Common myeloid progenitor, CD34-positive (primary cell): ENCODE results near the gene UHMK1.

Source experiments
- CTCF ChIA-PET: fragments of 350-600 bp; sonication (Branson Sonifier 250); formaldehyde crosslinking; loops from one replicate; lab custom pipeline; 2021; ENCODE audit warnings: antibody characterized with exemption; lab: Charles Lee
- POLR2A ChIA-PET: fragments of 350-600 bp; sonication (Branson Sonifier 250); formaldehyde crosslinking; loops from one replicate; lab custom pipeline; 2021; ENCODE audit warnings: antibody characterized with exemption; lab: Charles Lee
- DNase-seq, 3 donors: peaks; one replicate each; pipeline versions ENCODE4 v3.0.0 to v3.0.0-alpha.2; 2013
- H3K27ac ChIP-seq, 2 experiments: 1 replicate in 1 of 2; 2 replicates in 1 of 2; pipeline ENCODE4 v1.7.0; 2013; ENCODE audit warnings: inconsistent platforms in 2 of 2, low read length in 2 of 2, mild to moderate bottlenecking in 2 of 2, low read depth in 1 of 2, moderate library complexity in 1 of 2; ENCODE audit not compliant: severe bottlenecking in 2 of 2, insufficient read depth in 1 of 2, poor library complexity in 1 of 2
- H3K27me3 ChIP-seq, 5 experiments: replicated peaks in 2 of 5; 1 replicate in 3 of 5; 2 replicates in 2 of 5; pipeline versions ENCODE4 v1.6.1 to v1.7.0; 2013; ENCODE audit warnings: low read length in 4 of 5, mild to moderate bottlenecking in 2 of 5, moderate library complexity in 2 of 5, inconsistent platforms in 1 of 5; ENCODE audit not compliant: insufficient read depth in 5 of 5, control insufficient read depth in 4 of 5
- H3K36me3 ChIP-seq, 4 experiments: 1 replicate in 2 of 4; 2 replicates in 2 of 4; pipeline versions ENCODE4 v1.6.1 to v1.7.0; 2013; ENCODE audit warnings: low read length in 3 of 4, control low read depth in 1 of 4, mild to moderate bottlenecking in 1 of 4; ENCODE audit not compliant: control insufficient read depth in 4 of 4, insufficient read depth in 4 of 4
- H3K4me1 ChIP-seq, 4 experiments: 1 replicate in 3 of 4; 2 replicates in 1 of 4; pipeline versions ENCODE4 v1.6.1 to v1.7.1; 2013; ENCODE audit warnings: low read length in 3 of 4, mild to moderate bottlenecking in 3 of 4, control low read depth in 1 of 4, inconsistent platforms in 1 of 4, moderate library complexity in 1 of 4; ENCODE audit not compliant: control insufficient read depth in 4 of 4, insufficient read depth in 4 of 4; ENCODE audit errors: control extremely low read depth in 1 of 4
- H3K4me3 ChIP-seq, 7 experiments: 1 replicate in 4 of 7; 2 replicates in 3 of 7; pipeline versions ENCODE4 v1.5.1 to v1.7.0; 2013; ENCODE audit warnings: mild to moderate bottlenecking in 7 of 7, low read length in 6 of 7, moderate library complexity in 6 of 7, inconsistent platforms in 2 of 7, low read depth in 2 of 7, control low read depth in 1 of 7; ENCODE audit not compliant: insufficient read depth in 4 of 7, control insufficient read depth in 1 of 7; ENCODE audit errors: extremely low read depth in 1 of 7
- H3K9me3 ChIP-seq, 5 experiments: 1 replicate in 4 of 5; 2 replicates in 1 of 5; pipeline versions ENCODE4 v1.6.1 to v1.7.1; 2013; ENCODE audit warnings: low read length in 4 of 5, mild to moderate bottlenecking in 2 of 5, inconsistent platforms in 1 of 5, low read depth in 1 of 5, moderate library complexity in 1 of 5; ENCODE audit not compliant: control insufficient read depth in 4 of 5, insufficient read depth in 2 of 5; ENCODE audit errors: control extremely low read depth in 1 of 5
- WGBS: methylation state at CpG from one replicate; pipeline ENCODE4 v1.1.5; 2013; ENCODE audit not compliant: insufficient coverage; 5-methylcytosine and 5-hydroxymethylcytosine counted together

Gene UHMK1

DNA sequence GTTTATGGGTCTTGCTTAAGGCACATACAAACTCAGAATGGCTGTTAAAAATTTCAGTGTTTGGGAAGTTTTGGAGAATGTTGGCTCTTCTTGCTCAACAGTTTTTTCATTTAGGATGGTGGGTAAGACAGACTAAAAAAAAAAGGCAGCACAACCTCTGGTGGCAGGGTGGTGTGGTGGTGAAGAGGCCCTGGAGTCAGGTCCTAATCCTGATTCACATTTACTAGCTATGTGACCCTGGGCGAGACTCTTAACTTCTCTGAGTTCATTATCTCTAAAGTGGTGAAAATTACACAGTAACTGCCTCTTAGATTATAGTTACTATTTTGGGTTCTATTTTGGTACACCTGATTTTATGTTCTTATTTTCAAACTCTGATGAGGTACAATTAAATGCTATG, 75.5 kb downstream of the UHMK1 start:
- H3K4me1 ChIP-seq, result peaks cover 0 to 16% (median 7%) of the 10 kb centered on the region in 4 experiments
- CTCF ChIA-PET, result no interaction called here
- H3K4me3 ChIP-seq, result no peak overlapping the region
- no peaks in the 10 kb centered on the region for H3K27me3 ChIP-seq
- no peaks in the 10 kb centered on the region for H3K9me3 ChIP-seq
- H3K36me3 ChIP-seq, result peaks cover 0 to 8% (median 4%) of the 10 kb centered on the region in 4 experiments
- no peak overlapping the region for H3K27ac ChIP-seq
- POLR2A ChIA-PET, result no interaction called here
- no peak for DNase-seq
- WGBS, result no CpG with 5 or more reads among the region's 1 CpG

GRCh38 chr1:162578071-162578700, 80.6 kb downstream of the UHMK1 start:
- 91% methylated on average over 2 of the region's 4 CpGs for WGBS
- no peak overlapping the region for H3K27ac ChIP-seq
- H3K27me3 ChIP-seq, result no peaks in the 10 kb centered on the region
- no peak for DNase-seq
- no peak overlapping the region for H3K4me3 ChIP-seq
- peaks cover 0 to 27% (median 9%) of the 10 kb centered on the region in 4 experiments for H3K36me3 ChIP-seq
- H3K9me3 ChIP-seq, result no peaks in the 10 kb centered on the region
- no peaks in the 10 kb centered on the region for H3K4me1 ChIP-seq
- CTCF ChIA-PET, result interaction anchor here (0.7 to 1.4 kb wide), 4 partner anchors 11 to 19 kb away, joined by 3 to 7 read pairs (median 4); no protein-coding TSS in a partner anchor
- POLR2A ChIA-PET, result interaction anchor here (0.7 kb wide), 2 partner anchors 18 to 76 kb away, joined by 3 read pairs; no protein-coding TSS in a partner anchor

- H3K9me3 ChIP-seq, result no peaks in the 10 kb centered on the region
- DNase-seq, result no peak
- 100% methylated on average over 1 of the region's 1 CpG for WGBS
- CTCF ChIA-PET, result interaction anchor here (0.7 kb wide), 1 partner anchor 11 kb away, joined by 3 read pairs; no protein-coding TSS in a partner anchor
- POLR2A ChIA-PET, result interaction anchor here (0.7 kb wide), 1 partner anchor 77 kb away, joined by 3 read pairs; no protein-coding TSS in a partner anchor
- H3K27me3 ChIP-seq, result no peaks in the 10 kb centered on the region
- no peaks in the 10 kb centered on the region for H3K4me1 ChIP-seq
- peaks cover 1 to 27% (median 9%) of the 10 kb centered on the region in 4 experiments for H3K36me3 ChIP-seq
- no peak overlapping the region for H3K4me3 ChIP-seq
- no peak overlapping the region for H3K27ac ChIP-seq
Observed at GRCh38 chr1:162578936-162579335, 81.3 kb downstream of the UHMK1 start.
